ENCODE data around the gene BLOC1S4. TPM values are rescaled to one million over a fixed set of nuclear protein-coding genes. Genes with fewer than 3 reads are reported as not detected.

Gene BLOC1S4
- total RNA-seq, 1 donor from 2014 or later: 14.2 TPM

DNA sequence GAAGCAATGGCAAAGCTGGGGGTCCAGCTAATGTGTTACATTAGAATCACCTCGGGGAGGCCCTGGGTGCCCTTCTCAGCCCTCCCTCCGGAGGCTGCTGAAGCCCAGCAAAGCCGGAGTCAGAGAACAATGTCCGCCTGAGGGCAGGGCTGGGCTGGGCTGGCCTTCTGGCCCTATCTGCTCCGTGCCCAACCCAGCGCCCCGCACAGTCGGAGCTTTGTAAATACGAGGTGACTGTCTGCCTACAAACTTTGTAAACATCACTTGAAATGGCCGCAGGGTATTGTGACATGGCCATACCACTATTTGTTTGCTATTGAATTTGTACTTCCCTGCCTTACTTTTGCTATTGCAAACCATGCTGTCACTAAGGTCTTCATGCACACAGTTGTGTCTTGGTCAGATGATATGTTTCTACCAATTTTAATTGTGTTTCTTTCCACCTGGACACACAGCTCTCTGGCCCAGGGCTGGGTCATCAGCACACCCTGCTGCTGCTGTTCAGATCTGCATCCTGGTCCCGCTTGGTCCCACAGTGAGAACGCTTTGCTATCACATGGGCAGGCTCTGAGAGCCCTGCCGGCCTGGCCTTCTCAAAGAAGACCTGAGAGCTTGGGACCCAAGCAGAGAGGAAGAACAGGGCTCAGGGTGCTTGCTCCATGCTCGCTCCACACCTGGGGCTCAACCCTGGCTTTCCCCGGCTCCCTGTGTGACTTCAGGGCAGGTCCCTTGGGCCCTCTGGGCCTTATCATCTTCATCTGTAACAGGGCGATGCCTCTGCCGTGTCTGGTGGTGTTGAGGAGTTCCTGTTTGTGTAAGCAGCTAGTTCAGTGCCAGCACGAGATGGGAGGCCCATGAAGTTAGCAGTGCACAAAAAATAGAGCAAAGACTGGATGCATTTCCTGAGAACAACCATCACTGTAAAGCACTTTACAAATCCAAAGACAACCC, 20.0 kb upstream of the BLOC1S4 start:
- peak overlapping the region; percentile 49 for H3K4me3 ChIP-seq (ENCODE audit: low read depth, low read length)
- no peaks in the 10 kb centered on the region for H3K27me3 ChIP-seq (ENCODE audit: control insufficient read depth, insufficient read depth, low read length)
- DNase-seq (ENCODE audit: low read depth): no peak
- TF ChIP-seq, protein P1, sequence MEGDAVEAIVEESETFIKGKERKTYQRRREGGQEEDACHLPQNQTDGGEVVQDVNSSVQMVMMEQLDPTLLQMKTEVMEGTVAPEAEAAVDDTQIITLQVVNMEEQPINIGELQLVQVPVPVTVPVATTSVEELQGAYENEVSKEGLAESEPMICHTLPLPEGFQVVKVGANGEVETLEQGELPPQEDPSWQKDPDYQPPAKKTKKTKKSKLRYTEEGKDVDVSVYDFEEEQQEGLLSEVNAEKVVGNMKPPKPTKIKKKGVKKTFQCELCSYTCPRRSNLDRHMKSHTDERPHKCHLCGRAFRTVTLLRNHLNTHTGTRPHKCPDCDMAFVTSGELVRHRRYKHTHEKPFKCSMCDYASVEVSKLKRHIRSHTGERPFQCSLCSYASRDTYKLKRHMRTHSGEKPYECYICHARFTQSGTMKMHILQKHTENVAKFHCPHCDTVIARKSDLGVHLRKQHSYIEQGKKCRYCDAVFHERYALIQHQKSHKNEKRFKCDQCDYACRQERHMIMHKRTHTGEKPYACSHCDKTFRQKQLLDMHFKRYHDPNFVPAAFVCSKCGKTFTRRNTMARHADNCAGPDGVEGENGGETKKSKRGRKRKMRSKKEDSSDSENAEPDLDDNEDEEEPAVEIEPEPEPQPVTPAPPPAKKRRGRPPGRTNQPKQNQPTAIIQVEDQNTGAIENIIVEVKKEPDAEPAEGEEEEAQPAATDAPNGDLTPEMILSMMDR (IDR thresholded peaks at IDR 0.05; ENCODE audit: insufficient read depth, low read length, severe bottlenecking): peak; percentile 3
- peaks cover 4% of the 10 kb centered on the region for H3K36me3 ChIP-seq (ENCODE audit: control insufficient read depth, insufficient read depth, low read length)
- FAIRE-seq: no peak

GRCh38 chr4:6696611-6697010, 19.4 kb upstream of the BLOC1S4 start:
- H3K36me3 ChIP-seq (ENCODE audit: control insufficient read depth, insufficient read depth, low read length): peaks cover 4% of the 10 kb centered on the region
- TF ChIP-seq, protein P1 (IDR thresholded peaks at IDR 0.05; ENCODE audit: insufficient read depth, low read length, severe bottlenecking): no peak
- DNase-seq (ENCODE audit: low read depth) (peak; percentile 58), FAIRE-seq (no peak)
- H3K4me3 ChIP-seq (ENCODE audit: low read depth, low read length): no peak overlapping the region
- H3K27me3 ChIP-seq (ENCODE audit: control insufficient read depth, insufficient read depth, low read length): no peaks in the 10 kb centered on the region

DNA sequence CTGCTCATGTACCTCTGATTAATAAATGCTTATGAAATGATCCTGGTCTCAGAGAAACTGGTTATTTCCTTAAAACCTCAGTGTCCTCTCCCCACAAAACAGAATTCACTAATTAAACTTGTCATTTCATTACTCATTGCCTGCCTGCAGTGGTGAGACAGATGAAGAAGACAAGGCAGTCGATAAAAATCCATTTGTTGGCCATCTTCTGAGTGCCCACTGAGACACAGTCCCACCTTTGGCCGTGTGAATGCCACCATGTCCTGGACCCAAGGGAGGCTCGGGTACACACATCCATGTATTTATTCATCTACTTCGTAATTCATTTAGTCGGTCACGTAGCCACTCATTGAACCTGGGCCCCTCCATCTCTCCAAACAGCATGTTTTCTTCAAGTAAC, 18.8 kb upstream of the BLOC1S4 start:
- TF ChIP-seq, protein P1 (IDR thresholded peaks at IDR 0.05; ENCODE audit: insufficient read depth, low read length, severe bottlenecking): no peak
- Histone ChIP-seq H3K27me3 (ENCODE audit: control insufficient read depth, insufficient read depth, low read length) (no peaks in the 10 kb centered on the region), H3K4me3 (ENCODE audit: low read depth, low read length) (no peak overlapping the region), H3K36me3 (ENCODE audit: control insufficient read depth, insufficient read depth, low read length) (peaks cover 4% of the 10 kb centered on the region)
- DNase-seq (ENCODE audit: low read depth) (no peak), FAIRE-seq (no peak)

DNA sequence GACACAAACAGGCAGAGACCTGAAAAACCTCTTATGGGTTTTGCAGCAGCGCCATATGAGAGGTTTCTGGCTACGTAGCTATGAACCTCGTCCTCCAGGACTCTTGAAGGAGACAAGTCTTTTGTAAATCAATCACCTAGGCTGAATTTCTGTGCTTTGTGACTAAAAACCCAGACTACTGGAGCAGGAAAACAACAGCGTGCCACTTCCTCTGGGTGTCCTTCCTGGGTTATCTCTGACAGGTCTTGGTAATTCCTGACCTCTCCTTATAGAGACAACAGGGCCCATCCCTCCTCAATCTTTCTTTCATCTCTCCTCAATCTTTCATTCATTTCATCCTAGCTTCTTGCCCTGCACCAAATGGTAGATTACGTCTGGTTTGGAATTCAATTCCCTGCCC, 16.6 kb upstream of the BLOC1S4 start:
- H3K4me3 ChIP-seq (ENCODE audit: low read depth, low read length): no peak overlapping the region
- no peak for DNase-seq (ENCODE audit: low read depth)
- TF ChIP-seq, protein P1 (IDR thresholded peaks at IDR 0.05; ENCODE audit: insufficient read depth, low read length, severe bottlenecking): no peak
- H3K27me3 ChIP-seq (ENCODE audit: control insufficient read depth, insufficient read depth, low read length): no peaks in the 10 kb centered on the region
- peaks cover 5% of the 10 kb centered on the region for H3K36me3 ChIP-seq (ENCODE audit: control insufficient read depth, insufficient read depth, low read length)
- FAIRE-seq: no peak

GRCh38 chr4:6699903-6700302, 16.1 kb upstream of the BLOC1S4 start:
- Histone ChIP-seq H3K36me3 (ENCODE audit: control insufficient read depth, insufficient read depth, low read length) (peaks cover 5% of the 10 kb centered on the region), H3K4me3 (ENCODE audit: low read depth, low read length) (no peak overlapping the region), H3K27me3 (ENCODE audit: control insufficient read depth, insufficient read depth, low read length) (no peaks in the 10 kb centered on the region)
- no peak for DNase-seq (ENCODE audit: low read depth)
- TF ChIP-seq, protein P1 (IDR thresholded peaks at IDR 0.05; ENCODE audit: insufficient read depth, low read length, severe bottlenecking): no peak
- FAIRE-seq: no peak
